HG03439 (cell line): ENCODE data around the gene OR11G2.
"Not testable (repeated sequence)": the region's sequence is repeated elsewhere in the genome, so short reads cannot be mapped to it uniquely, and the experiment has no call there.

ENCODE experiments used
- ATAC-seq: cut with Tn5 transposase; IDR thresholded peaks from one replicate; pipeline ENCODE4 v1.9.1; 2021; ENCODE audit warnings: mild to moderate bottlenecking, moderate library complexity; ENCODE audit not compliant: unreplicated experiment

Gene OR11G2

GRCh38 chr14:20219033-20219432 is 28.3 kb downstream of the OR11G2 start:
- no peak for ATAC-seq

DNA sequence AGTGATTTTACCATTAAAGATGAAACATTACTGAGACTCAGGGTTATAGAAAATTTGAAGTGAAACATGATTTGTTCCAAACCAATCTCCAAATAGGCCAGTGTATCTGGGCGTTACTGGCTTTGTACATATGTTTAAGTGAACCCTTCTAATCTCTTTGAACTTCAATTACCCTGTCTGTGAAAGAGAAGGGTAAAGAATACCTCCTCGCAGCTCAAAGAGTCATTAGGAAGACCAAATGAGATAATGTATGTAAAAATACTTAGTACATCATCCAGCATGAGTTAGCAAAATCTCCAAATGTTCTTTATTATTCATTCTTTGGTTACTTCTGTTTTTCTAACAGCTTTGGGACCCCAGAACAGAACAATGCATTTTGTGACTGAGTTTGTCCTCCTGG is 32.7 kb downstream of the OR11G2 start, which contains the start of gene OR11H6:
OR11H6 (plus strand) TSS at position 301 of the 400 bp plus-strand sequence; CDS start at position 301, 0 bp downstream.
- ATAC-seq = no peak

DNA sequence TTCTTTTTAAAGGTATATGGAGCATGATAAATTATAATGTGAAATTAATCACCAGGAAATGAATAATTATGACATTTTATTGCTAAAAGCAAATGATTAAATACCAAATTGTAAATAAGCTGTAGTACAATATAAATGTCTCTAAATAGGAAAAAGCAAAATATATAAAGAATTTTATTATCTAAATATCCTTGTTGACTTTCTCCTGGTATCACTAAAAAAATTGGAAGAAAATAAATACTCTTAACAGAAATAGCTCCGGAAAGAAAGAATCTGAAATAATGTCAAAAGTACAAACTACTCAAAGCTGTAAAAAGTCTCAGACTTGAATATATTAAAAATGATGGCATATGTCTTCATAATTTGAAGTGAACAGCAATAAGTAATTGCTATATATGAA is 38.0 kb downstream of the OR11G2 start, which contains the start of gene OR11H7:
OR11H7 (plus strand) TSS at position 301 of the 400 bp plus-strand sequence.
- ATAC-seq = no peak

DNA sequence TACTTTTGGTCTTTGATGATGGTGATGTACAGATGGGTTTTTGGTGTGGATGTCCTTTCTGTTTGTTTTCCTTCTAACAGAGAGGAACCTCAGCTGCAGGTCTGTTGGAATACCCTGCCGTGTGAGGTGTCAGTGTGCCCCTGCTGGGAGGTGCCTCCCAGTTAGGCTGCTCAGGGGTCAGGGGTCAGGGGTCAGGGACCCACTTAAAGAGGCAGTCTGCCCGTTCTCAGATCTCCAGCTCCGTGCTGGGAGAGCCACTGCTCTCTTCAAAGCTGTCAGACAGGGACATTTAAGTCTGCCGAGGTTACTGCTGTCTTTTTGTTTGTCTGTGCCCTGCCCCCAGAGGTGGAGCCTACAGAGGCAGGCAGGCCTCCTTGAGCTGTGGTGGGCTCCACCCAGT is 44.7 kb downstream of the OR11G2 start:
- not testable (repeated sequence) for ATAC-seq

GRCh38 chr14:20247646-20248246 is 57.0 kb downstream of the OR11G2 start:
- ATAC-seq = no peak
